Gastroesophageal sphincter (tissue), 3 donors: ENCODE data around the gene FYN.

Experiments
- EP300 ChIP-seq: sonication (generic); formaldehyde crosslinking; IDR thresholded peaks from one replicate; pipeline ENCODE4 v1.6.1; 2017; ENCODE audit warnings: antibody characterized with exemption, mild to moderate bottlenecking
- POLR2AphosphoS5 ChIP-seq: sonication (generic); formaldehyde crosslinking; IDR thresholded peaks from one replicate; pipeline ENCODE4 v1.6.1; 2017; ENCODE audit warnings: antibody characterized with exemption
- TF ChIP-seq, protein P1 (sequence below), 4 experiments: fragments of 200-600 bp in 2 of 4; fragments of 450-650 bp in 2 of 4; sonication (generic) in 1 of 4; IDR thresholded peaks; one replicate each; pipeline ENCODE4 v1.5.1; 2017 to 2019; ENCODE audit warnings: antibody characterized with exemption in 4 of 4, mild to moderate bottlenecking in 2 of 4, moderate library complexity in 2 of 4

DNA sequence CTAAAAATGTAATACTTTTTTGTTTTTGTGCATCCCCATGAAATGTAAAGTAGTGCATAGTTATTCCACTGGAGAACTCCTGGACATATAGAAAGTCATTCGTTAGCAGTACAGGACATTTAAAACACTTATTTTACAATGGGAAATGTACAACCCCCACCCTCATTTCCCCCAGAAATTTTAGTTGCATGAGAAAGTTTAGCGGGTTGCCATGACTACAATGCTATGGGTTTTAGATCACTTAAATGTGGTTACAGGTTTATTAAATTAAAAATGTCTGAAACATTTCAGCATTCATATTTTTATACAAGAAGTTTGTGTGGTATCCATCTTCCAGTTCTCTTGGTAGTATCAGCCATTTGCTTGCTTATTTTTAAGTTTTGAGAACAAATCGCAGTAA, 212.7 kb downstream of the FYN start:
- TF ChIP-seq POLR2AphosphoS5 = no peak
- TF ChIP-seq EP300 = no peak
- TF ChIP-seq, protein P1, sequence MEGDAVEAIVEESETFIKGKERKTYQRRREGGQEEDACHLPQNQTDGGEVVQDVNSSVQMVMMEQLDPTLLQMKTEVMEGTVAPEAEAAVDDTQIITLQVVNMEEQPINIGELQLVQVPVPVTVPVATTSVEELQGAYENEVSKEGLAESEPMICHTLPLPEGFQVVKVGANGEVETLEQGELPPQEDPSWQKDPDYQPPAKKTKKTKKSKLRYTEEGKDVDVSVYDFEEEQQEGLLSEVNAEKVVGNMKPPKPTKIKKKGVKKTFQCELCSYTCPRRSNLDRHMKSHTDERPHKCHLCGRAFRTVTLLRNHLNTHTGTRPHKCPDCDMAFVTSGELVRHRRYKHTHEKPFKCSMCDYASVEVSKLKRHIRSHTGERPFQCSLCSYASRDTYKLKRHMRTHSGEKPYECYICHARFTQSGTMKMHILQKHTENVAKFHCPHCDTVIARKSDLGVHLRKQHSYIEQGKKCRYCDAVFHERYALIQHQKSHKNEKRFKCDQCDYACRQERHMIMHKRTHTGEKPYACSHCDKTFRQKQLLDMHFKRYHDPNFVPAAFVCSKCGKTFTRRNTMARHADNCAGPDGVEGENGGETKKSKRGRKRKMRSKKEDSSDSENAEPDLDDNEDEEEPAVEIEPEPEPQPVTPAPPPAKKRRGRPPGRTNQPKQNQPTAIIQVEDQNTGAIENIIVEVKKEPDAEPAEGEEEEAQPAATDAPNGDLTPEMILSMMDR (IDR thresholded peaks at IDR 0.05) = no peak
